Metanephros (tissue), 2 donors: ENCODE data around the gene BICDL1. TPM values are rescaled to one million over a fixed set of nuclear protein-coding genes. Genes with fewer than 3 reads are reported as not detected.

Experiments used
- small RNA-seq: library from RNA; depleted of rRNA; stranded (forward); fragments of <200 nt; gene quantifications from one replicate; pipeline ENCODE3, GENCODE V24; 2014; ENCODE audit warnings: low replicate concordance
- total RNA-seq: library from RNA; depleted of rRNA; stranded (reverse); fragments of >200 nt; gene quantifications from one replicate; pipeline ENCODE4 v1.2.3, GENCODE V29; 2014

BICDL1 gene, protein sequence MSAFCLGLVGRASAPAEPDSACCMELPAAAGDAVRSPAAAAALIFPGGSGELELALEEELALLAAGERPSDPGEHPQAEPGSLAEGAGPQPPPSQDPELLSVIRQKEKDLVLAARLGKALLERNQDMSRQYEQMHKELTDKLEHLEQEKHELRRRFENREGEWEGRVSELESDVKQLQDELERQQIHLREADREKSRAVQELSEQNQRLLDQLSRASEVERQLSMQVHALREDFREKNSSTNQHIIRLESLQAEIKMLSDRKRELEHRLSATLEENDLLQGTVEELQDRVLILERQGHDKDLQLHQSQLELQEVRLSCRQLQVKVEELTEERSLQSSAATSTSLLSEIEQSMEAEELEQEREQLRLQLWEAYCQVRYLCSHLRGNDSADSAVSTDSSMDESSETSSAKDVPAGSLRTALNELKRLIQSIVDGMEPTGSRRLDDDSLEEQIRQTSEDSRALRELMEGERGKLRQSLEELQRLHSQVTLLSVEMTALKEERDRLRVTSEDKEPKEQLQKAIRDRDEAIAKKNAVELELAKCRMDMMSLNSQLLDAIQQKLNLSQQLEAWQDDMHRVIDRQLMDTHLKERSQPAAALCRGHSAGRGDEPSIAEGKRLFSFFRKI
- 35.6 TPM for total RNA-seq

DNA sequence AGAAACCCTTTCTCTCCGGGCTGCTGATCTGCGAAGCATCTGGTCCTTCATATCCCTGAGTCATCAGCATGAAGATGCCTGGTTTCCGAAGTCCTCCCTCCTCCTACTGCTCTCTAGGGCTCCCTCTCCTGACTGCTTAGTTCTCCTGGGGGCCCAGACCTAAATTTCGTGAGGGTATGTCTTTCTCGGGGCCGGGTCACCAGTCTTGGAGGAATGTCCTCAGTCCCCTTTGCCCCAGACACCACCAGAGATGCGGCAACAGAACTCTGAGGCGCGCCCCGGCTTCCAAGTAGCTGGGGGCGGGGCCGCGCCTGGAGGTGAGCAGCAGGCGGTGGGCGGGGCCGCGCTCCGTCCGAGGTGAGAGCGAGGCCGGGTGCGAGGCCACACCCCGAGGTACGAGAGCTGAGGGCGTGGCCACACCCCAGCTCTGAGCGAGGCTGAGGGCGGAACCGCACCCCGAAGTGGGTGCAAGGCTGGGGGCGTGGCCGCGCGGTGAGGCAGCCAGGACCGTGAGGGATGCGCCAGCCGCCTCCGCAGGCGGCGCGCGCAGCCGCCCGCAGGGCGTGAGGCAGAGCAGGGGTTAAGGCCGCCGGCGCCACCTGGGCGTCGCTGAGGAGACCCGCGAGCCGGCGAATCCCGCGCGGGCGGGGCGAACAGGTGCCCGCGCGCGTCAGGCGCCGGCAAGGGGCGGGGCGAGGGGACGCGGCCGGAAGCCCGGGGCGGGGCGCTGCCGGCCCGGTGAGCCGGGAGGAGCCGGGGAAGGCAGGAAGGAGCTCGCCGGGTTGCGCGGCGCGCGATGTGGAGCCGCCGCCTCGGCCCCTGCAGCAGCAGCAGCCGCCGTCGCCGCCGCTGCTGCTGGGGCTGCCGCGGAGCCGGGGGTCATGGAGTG lies at the start of gene BICDL1:
TSS of gene BICDL1 (plus strand) at position 765 of the 889 bp plus-strand sequence. CDS start 633 bp downstream, outside the sequence.

DNA sequence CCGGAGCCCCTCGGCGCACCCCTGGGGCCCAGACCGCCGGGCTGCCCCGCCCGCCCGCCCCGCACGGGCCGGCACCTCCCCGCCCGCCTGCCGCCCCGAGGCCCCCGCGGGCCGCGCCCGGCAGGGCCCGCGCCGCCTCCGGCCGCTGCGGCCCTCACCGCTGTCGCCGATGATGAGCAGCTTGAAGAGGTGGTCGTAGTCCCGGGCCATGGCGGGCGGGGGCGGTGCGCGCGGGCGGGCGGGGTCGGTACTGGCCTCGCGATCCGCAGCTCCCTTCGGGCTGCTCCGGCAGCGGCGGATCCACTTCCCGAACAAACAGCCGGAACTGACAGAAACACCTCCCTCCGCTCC lies 127.4 kb downstream of the BICDL1 start, which contains the start of gene RAB35:
TSS of gene RAB35 (minus strand) at position 313 of the 351 bp plus-strand sequence. CDS start at position 210, 103 bp downstream.

Small RNAs within 50 kb of the gene (small RNA-seq; reads per million reads assigned to genes)
- not detected for gene AC004812.1

Other genes starting within 250 kb of the BICDL1 start
- 37.0 TPM for gene CIT, start 111.9 kb upstream of the BICDL1 start, total RNA-seq
- 18.2 TPM for gene RAB35, start 127.5 kb downstream of the BICDL1 start, total RNA-seq
- gene GCN1, start 205.5 kb downstream of the BICDL1 start, total RNA-seq: 101 TPM
- 2,111 TPM for gene RPLP0, start 211.9 kb downstream of the BICDL1 start, total RNA-seq